GM12801 (cell line): Measurements from ENCODE around the gene SEC24A.

ENCODE experiments used
- CTCF ChIP-seq: IDR thresholded peaks from one replicate; pipeline ENCODE4 v1.5.1; 2011; ENCODE audit warnings: control low read depth; ENCODE audit not compliant: insufficient read length; ENCODE audit errors: extremely low read depth

The SEC24A gene

GRCh38 chr5:134610725-134611124 is 37.9 kb upstream of the SEC24A start:
- no peak for TF ChIP-seq CTCF

- TF ChIP-seq CTCF: no peak
These were observed 37.1 kb upstream of the SEC24A start for GRCh38 chr5:134611515-134611914.

- TF ChIP-seq CTCF: no peak
These were observed 34.0 kb upstream of the SEC24A start for GRCh38 chr5:134614450-134615085.

- TF ChIP-seq CTCF: no peak
These were observed 28.0 kb upstream of the SEC24A start for GRCh38 chr5:134620634-134621033.

- TF ChIP-seq CTCF: no peak
These were observed 23.0 kb upstream of the SEC24A start for GRCh38 chr5:134625559-134625958.

GRCh38 chr5:134626369-134627014 is 22.1 kb upstream of the SEC24A start:
- no peak for TF ChIP-seq CTCF

GRCh38 chr5:134634227-134634626 is 14.4 kb upstream of the SEC24A start:
- TF ChIP-seq CTCF: no peak
